ENCODE results near the gene MIOX. TPM values are rescaled to one million over a fixed set of nuclear protein-coding genes. Genes with fewer than 3 reads are reported as not detected.

The MIOX gene
- total RNA-seq, 1 donor from 2014 or later: 0.98 TPM

- no peak for TF ChIP-seq CTCF (IDR thresholded peaks at IDR 0.05; ENCODE audit: unreplicated experiment)
- no peak overlapping the region for H3K4me3 Mint-ChIP-seq (ENCODE audit: low read depth)
- no peak for DNase-seq (ENCODE audit: low spot score, unreplicated experiment)
Observed at GRCh38 chr22:50536226-50536625, 49.6 kb downstream of the MIOX start.

GRCh38 chr22:50537765-50538164 lies 51.1 kb downstream of the MIOX start:
- no peak for DNase-seq (ENCODE audit: low spot score, unreplicated experiment)
- peaks cover 7% of the 10 kb centered on the region for H3K4me1 Mint-ChIP-seq (ENCODE audit: low read depth)
- no peaks in the 10 kb centered on the region for H3K9me3 Mint-ChIP-seq (ENCODE audit: low read depth)
- no peaks in the 10 kb centered on the region for H3K36me3 Mint-ChIP-seq (ENCODE audit: insufficient read depth)
- H3K4me3 Mint-ChIP-seq (ENCODE audit: low read depth): no peak overlapping the region
- H3K27ac Mint-ChIP-seq: no peak overlapping the region
- no peak for TF ChIP-seq CTCF (IDR thresholded peaks at IDR 0.05; ENCODE audit: unreplicated experiment)
- H3K27me3 Mint-ChIP-seq: peaks cover 41% of the 10 kb centered on the region

More at GRCh38 chr22:50536226-50536625, 49.6 kb downstream of the MIOX start:
- H3K27me3 Mint-ChIP-seq: peaks cover 36% of the 10 kb centered on the region
- no peak overlapping the region for H3K27ac Mint-ChIP-seq
- no peaks in the 10 kb centered on the region for H3K9me3 Mint-ChIP-seq (ENCODE audit: low read depth)
- H3K36me3 Mint-ChIP-seq (ENCODE audit: insufficient read depth): no peaks in the 10 kb centered on the region
- H3K4me1 Mint-ChIP-seq (ENCODE audit: low read depth): peaks cover 10% of the 10 kb centered on the region

Other genes starting within 250 kb of the MIOX start
- gene TUBGCP6, start 241.8 kb upstream of the MIOX start, total RNA-seq: 62.0 and 70.9 TPM in 2 replicates
- gene HDAC10, start 235.6 kb upstream of the MIOX start, total RNA-seq: 73.8 and 81.5 TPM in 2 replicates
- gene MAPK12, start 225.2 kb upstream of the MIOX start, total RNA-seq: 53.7 and 54.6 TPM in 2 replicates
- gene MAPK11, start 216.5 kb upstream of the MIOX start, total RNA-seq: 2.3 and 2.7 TPM in 2 replicates
- 178 and 182 TPM in 2 replicates for gene PLXNB2, start 179.2 kb upstream of the MIOX start, total RNA-seq
- 35.1 and 36.4 TPM in 2 replicates for gene DENND6B, start 159.8 kb upstream of the MIOX start, total RNA-seq
- 85.7 and 87.9 TPM in 2 replicates for gene PPP6R2, start 143.5 kb upstream of the MIOX start, total RNA-seq
- 86.3 and 96.5 TPM in 2 replicates for gene SBF1, start 11.8 kb upstream of the MIOX start, total RNA-seq
- gene ADM2, start 5.3 kb upstream of the MIOX start, total RNA-seq: 2.9 and 3.2 TPM in 2 replicates
- gene LMF2, start 20.8 kb downstream of the MIOX start, total RNA-seq: 59.0 and 65.5 TPM in 2 replicates
- gene NCAPH2, start 21.4 kb downstream of the MIOX start, total RNA-seq: 61.6 and 66.5 TPM in 2 replicates
- gene SCO2, start 38.7 kb downstream of the MIOX start, total RNA-seq: 3.7 TPM in 1 of 2 replicates, not detected in the other
- gene TYMP, start 43.2 kb downstream of the MIOX start, total RNA-seq: 1.6 and 2.0 TPM in 2 replicates
- not detected in 2 replicates for gene KLHDC7B, start 59.0 kb downstream of the MIOX start, total RNA-seq
- gene SYCE3, start 76.1 kb downstream of the MIOX start, total RNA-seq: not detected in 2 replicates
- gene CPT1B, start 91.6 kb downstream of the MIOX start, total RNA-seq: 129 and 136 TPM in 2 replicates
- 124 and 132 TPM in 2 replicates for gene CHKB, start 96.0 kb downstream of the MIOX start, total RNA-seq
- gene MAPK8IP2, start 113.9 kb downstream of the MIOX start, total RNA-seq: 6.4 and 7.7 TPM in 2 replicates
- 36.2 and 37.1 TPM in 2 replicates for gene ARSA, start 141.3 kb downstream of the MIOX start, total RNA-seq
- 6.9 and 7.5 TPM in 2 replicates for gene SHANK3, start 186.0 kb downstream of the MIOX start, total RNA-seq